ENCODE measurements around the gene TAGLN.

Gene TAGLN

GRCh38 chr11:117214404-117215110, 15.4 kb downstream of the TAGLN start:
- DNase-seq (ENCODE audit: low spot score) = peak; percentile 22

DNA sequence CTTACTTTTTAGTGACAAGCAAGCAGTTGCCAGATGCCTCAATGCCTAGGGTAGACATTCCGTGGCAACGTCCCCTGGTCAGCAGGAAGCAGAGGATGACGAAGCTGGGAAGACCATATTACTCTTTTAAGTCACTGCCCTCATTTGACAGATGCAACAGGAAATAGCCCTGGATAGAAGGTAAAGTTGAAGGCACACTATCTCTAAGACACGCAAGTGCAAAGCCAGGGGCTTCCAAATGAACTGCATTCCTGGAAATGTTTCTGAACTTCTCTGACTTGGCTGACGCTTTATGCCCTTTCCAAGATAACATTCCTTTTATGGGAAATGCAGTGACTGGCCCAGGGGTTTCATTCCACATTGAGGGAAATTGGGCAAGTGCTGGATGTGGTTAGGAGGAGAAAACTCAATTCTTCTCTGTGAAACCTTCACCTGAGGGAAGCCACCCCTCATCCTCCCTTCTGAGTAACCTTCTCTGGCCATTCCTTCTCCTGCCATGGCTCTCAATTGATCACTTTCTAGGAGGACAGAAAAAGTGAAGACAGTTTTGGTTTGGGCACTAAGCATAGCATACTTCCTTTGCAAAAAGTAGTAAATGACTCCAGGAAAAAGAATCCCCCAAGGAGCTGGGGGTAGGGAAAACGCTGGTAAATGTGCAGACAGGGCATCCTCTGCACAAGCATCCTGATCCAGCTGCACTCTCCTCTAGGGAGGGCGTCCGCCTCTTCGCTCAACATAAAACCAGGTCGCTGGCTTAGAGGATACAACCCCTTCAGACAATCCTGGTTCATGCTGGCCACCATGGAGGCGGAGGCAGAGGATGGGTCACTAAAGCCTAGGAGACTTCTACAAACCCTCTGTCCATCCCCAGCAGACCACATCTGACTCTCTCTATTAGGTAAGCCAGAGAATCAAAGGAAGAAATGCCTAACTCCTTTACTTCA, 18.2 kb downstream of the TAGLN start:
- no peak for DNase-seq (ENCODE audit: low spot score)

DNA sequence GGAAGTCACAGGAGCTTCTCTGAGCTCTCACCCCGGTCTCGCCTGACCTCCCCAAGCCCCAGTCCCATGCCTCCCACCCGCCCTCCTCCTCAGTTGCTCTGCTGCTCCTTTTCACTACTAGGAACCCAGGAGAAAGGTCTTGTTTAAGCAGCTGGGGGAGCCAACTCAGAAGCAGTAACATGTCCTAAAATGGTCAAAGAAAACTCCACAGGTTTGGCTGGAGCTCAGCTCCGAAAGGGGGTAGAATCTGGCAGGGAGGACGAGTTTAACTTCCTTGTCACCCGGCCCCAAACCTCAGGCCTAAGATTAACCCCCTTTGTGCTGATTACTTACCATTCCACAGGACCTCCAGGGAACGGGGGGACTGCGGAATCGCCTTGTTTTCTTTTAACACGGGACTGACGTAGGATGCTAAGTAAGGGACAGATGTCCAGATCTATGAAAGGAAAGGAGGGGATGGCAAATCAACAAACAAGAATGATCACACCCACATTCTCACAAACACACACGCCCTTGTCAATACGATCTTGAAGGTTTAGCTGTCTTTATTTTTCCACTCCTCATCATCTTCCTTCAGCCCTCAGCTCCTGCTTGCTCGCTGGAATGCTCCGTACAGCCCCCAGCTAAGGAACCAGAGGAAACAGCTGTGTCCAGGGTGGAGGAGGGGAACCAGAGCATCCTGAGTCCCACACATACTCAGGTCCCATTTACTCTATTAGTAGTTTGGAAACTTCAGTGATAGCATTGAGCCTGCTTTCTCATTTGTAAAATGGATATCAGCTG, 19.2 kb downstream of the TAGLN start:
- no peak for DNase-seq (ENCODE audit: low spot score)

- DNase-seq (ENCODE audit: low spot score) = no peak
Observed at GRCh38 chr11:117219001-117219400, 19.8 kb downstream of the TAGLN start.

DNA sequence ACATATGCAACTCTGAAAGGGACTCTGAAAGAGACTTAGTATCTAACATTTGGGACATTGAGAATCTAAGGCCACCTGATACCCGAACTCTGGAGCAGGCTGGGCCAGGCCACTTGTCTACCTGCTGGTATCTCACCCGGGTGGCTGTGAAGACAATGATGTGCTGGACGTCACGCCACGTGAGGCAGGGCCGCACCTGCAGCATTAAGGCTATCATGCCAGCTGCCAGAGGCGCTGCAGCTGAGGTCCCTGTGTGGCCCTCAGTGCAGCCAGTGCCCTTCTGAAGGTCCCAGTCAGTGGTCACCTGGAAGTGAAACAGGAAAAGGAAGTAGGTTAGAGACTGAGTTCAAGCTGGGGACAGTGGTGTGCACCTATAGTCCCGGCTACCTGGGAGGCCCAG, 20.3 kb downstream of the TAGLN start:
- DNase-seq (ENCODE audit: low spot score) = no peak

DNA sequence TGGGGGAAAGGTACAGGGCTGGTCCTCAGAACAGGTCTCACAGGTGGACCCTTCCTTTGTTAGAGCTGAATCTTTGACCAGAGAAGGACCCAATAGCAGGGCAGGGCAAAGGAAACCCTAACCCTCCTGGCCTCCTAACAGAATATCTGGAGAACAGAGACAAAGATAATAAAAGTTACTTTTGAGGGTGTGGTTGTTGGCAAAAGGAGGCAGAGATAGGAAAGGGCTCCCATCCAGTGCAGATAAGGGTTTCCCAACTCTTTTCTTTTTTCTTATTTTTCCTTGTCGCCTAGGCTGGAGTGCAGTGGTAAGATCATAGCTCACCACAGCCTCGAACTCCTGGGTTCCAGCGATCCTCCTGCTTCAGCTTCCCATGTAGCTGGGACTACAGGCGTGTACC, 20.8 kb downstream of the TAGLN start:
- no peak for DNase-seq (ENCODE audit: low spot score)

DNA sequence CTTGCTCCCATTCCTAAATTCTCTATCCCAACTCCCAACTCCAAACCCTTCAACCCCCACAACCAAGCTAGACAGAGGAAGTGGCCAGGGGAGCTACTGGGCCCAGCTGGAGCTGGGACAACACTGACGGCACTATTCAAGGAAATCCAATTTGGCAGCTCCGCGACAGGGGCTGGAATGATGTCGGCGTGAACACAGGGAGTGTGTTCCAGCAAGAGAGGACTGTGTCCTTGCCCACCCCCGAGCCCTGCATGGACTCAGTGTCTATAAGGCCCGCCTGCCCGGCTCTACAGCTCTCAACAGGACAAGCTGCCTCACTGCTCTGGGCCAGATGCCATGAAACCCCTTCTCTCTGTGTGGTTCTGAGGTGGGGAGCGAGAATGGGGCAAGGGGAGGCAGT, 21.4 kb downstream of the TAGLN start:
- no peak for DNase-seq (ENCODE audit: low spot score)

- DNase-seq (ENCODE audit: low spot score) = no peak
Observed at GRCh38 chr11:117220999-117221774, 22.0 kb downstream of the TAGLN start.

- DNase-seq (ENCODE audit: low spot score) = no peak
Observed at GRCh38 chr11:117221775-117222517, 22.8 kb downstream of the TAGLN start.

GRCh38 chr11:117222991-117223740, 24.0 kb downstream of the TAGLN start:
- DNase-seq (ENCODE audit: low spot score) = no peak

GRCh38 chr11:117223741-117224689, 24.8 kb downstream of the TAGLN start:
- DNase-seq (ENCODE audit: low spot score) = no peak

DNA sequence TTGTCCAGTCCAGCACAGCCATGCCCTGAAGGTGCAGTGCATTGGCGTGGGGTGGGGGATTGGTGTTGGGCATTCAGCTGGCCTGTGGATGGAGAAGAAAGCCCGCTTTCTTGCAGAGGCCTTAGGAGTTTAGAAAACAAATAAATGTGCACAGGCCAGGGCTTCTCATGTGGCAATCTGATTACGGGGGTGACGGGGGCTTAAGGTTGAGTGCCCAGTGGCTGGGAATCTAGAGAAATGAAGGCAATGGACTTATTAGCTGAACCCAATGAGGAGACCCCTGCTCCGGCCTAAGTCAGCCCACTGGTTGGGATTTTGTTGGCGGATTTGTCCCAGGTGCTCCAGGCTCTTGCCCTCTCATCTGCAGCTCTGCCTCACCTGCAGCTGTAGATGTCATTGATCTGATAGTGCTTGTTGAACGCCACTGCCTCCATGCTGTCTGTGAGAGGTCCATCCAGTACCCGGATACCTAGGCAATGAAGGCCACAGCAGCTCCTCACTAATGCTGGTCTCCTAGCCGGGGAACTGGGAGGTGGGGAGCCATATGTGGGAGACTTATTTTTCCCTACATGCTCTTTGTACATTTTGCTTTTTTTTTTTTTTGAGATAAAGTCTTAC, 26.5 kb downstream of the TAGLN start:
- no peak for DNase-seq (ENCODE audit: low spot score)

GRCh38 chr11:117226388-117227385, 27.5 kb downstream of the TAGLN start:
- DNase-seq (ENCODE audit: low spot score) = no peak

- no peak for DNase-seq (ENCODE audit: low spot score)
Observed at GRCh38 chr11:117228091-117228490, 28.9 kb downstream of the TAGLN start.

- no peak for DNase-seq (ENCODE audit: low spot score)
Observed at GRCh38 chr11:117229411-117229810, 30.2 kb downstream of the TAGLN start.

GRCh38 chr11:117229931-117230285, 30.7 kb downstream of the TAGLN start:
- DNase-seq (ENCODE audit: low spot score) = no peak

DNA sequence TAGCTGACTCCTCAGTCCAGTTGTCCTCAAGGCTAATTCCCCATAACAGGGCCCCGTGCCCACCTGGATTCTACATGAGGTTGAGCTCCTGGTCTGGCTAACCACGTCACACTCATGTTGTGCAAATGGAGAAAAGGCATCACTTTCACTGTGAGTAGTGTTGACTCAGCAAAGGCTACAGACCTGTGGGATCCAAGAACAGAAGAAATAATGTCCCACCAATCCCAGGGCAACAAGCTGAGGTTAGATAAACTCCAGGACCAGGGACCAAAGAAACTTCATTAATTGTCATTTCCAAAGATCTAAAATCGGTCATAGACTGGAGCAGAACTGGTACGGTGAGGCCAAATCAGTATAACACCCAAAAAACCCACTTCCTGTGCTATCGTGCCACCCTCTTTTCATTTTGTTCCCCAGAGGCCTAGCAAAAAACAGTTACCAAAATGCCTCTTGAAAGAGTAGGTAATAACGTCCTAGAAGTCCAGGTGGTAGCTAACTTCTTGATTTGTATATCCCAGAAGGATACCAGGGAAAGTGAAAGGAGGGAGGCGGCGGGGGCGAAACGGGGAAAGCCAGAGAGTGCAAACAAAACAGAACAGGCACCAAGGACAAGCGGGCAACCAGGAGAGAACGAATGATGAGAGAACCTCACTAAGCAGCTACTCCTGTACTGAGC, 31.3 kb downstream of the TAGLN start:
- DNase-seq (ENCODE audit: low spot score) = no peak
